CD4-positive, alpha-beta T cell treated with Interleukin-2 at 100 ng/mL for 4 hours (primary cell): ENCODE results near the gene RRH.

Experiments used
- DNase-seq: peaks from one replicate; pipeline ENCODE4 v3.0.0-alpha.2; 2020; ENCODE audit warnings: low spot score

RRH gene

GRCh38 chr4:109887071-109887470, 59.3 kb downstream of the RRH start:
- no peak for DNase-seq

- no peak for DNase-seq
Measured at GRCh38 chr4:109890076-109890475, 62.3 kb downstream of the RRH start.
